NCI-H2081 treated with DMSO at 0.1 percent for 48 hours (cell line): ENCODE results near the gene ANKEF1.
"Not testable (repeated sequence)": the region's sequence is repeated elsewhere in the genome, so short reads cannot be mapped to it uniquely, and the experiment has no call there.

Experiments
- DNase-seq: peaks from one replicate; lab custom pipeline; 2025; lab: John Stamatoyannopoulos, UW

ANKEF1 gene

GRCh38 chr20:10034717-10035571, at the start of gene ANKEF1:
Gene ANKEF1, plus strand, starts transcription at chr20:10034987. Its CDS starts 3,315 bp downstream, at chr20:10038302.
- peak; percentile 53 for DNase-seq

- DNase-seq: no peak
These were observed 49.5 kb upstream of the ANKEF1 start for GRCh38 chr20:9985281-9985680.

- no peak for DNase-seq
These were observed 49.0 kb upstream of the ANKEF1 start for GRCh38 chr20:9985773-9986172.

- no peak for DNase-seq
These were observed 45.6 kb upstream of the ANKEF1 start for GRCh38 chr20:9989066-9989724.

GRCh38 chr20:9993137-9993536, 41.6 kb upstream of the ANKEF1 start:
- DNase-seq: no peak

GRCh38 chr20:9994676-9995075, 40.1 kb upstream of the ANKEF1 start:
- DNase-seq: no peak

GRCh38 chr20:9995510-9996272, 39.1 kb upstream of the ANKEF1 start:
- no peak for DNase-seq

- DNase-seq: no peak
These were observed 37.8 kb upstream of the ANKEF1 start for GRCh38 chr20:9996944-9997343.

GRCh38 chr20:9999645-10000044, 35.1 kb upstream of the ANKEF1 start:
- no peak for DNase-seq

GRCh38 chr20:10002866-10003265, 31.9 kb upstream of the ANKEF1 start:
- DNase-seq: no peak

GRCh38 chr20:10004900-10005299, 29.9 kb upstream of the ANKEF1 start:
- no peak for DNase-seq

- DNase-seq: no peak
These were observed 28.9 kb upstream of the ANKEF1 start for GRCh38 chr20:10005885-10006284.

GRCh38 chr20:10006447-10007090, 28.2 kb upstream of the ANKEF1 start:
- DNase-seq: no peak

- DNase-seq: no peak
These were observed 27.6 kb upstream of the ANKEF1 start for GRCh38 chr20:10007158-10007557.

- no peak for DNase-seq
These were observed 27.0 kb upstream of the ANKEF1 start for GRCh38 chr20:10007747-10008146.

- DNase-seq: no peak
These were observed 22.3 kb upstream of the ANKEF1 start for GRCh38 chr20:10012464-10012863.

GRCh38 chr20:10014431-10014830, 20.4 kb upstream of the ANKEF1 start:
- DNase-seq: no peak

GRCh38 chr20:10020937-10021336, 13.8 kb upstream of the ANKEF1 start:
- DNase-seq: no peak

GRCh38 chr20:10022625-10023024, 12.2 kb upstream of the ANKEF1 start:
- DNase-seq: no peak

- no peak for DNase-seq
These were observed 10.9 kb upstream of the ANKEF1 start for GRCh38 chr20:10023911-10024310.

GRCh38 chr20:10031451-10032215, 3.2 kb upstream of the ANKEF1 start:
- not testable (repeated sequence) for DNase-seq
